K562 (cell line): ENCODE results near the gene SAPCD1. TPM values are rescaled to one million over a fixed set of nuclear protein-coding genes. Genes with fewer than 3 reads are reported as not detected.

ENCODE experiments used
- FOXJ2 ChIP-seq: fragments of 200-800 bp; sonication (Bioruptor generic); IDR thresholded peaks from 2 replicates; pipeline ENCODE4 v1.6.1; 2016; ENCODE audit warnings: missing genetic modification characterization, missing compliant biosample characterization
- HCFC1 ChIP-seq: IDR thresholded peaks from 2 replicates; pipeline ENCODE4 v1.6.1; 2012; ENCODE audit warnings: low read depth, low read length, improper control_type of control experiment
- JUN ChIP-seq, 2 experiments: sonication (generic) in 1 of 2; formaldehyde crosslinking in 1 of 2; IDR thresholded peaks; 2 replicates each; pipeline versions ENCODE4 v1.6.1 to v1.8.0; 2012 to 2022; ENCODE audit warnings: borderline replicate concordance in 2 of 2, mild to moderate bottlenecking in 2 of 2, improper control_type of control experiment in 1 of 2, low read depth in 1 of 2, low read length in 1 of 2, missing genetic modification reagents in 1 of 2
- KHSRP ChIP-seq: fragments of 450-650 bp; IDR thresholded peaks from 2 replicates; pipeline ENCODE4 v1.6.1; 2017
- LARP7 ChIP-seq: fragments of 450-650 bp; IDR thresholded peaks from 2 replicates; pipeline ENCODE4 v1.6.1; 2016
- MCM2 ChIP-seq: fragments of 450-650 bp; IDR thresholded peaks from 2 replicates; pipeline ENCODE4 v1.6.1; 2017; ENCODE audit warnings: low read depth, mild to moderate bottlenecking
- POLR2AphosphoS2 ChIP-seq: IDR thresholded peaks from 2 replicates; pipeline ENCODE4 v1.6.1; 2012; ENCODE audit warnings: low read length, improper control_type of control experiment
- SAFB ChIP-seq: fragments of 200-400 bp; formaldehyde crosslinking; IDR thresholded peaks from 2 replicates; pipeline ENCODE4 v1.6.1; 2017; ENCODE audit warnings: low read depth, low read length, borderline replicate concordance
- SMC3 ChIP-seq: conservative IDR thresholded peaks from 2 replicates; pipeline ENCODE4 v1.6.1; 2011; ENCODE audit warnings: low read depth, low read length, improper control_type of control experiment; ENCODE audit not compliant: insufficient read depth
- SRSF7 ChIP-seq: fragments of 200-400 bp; formaldehyde crosslinking; optimal IDR thresholded peaks from 2 replicates; pipeline ENCODE3; 2017; ENCODE audit warnings: mild to moderate bottlenecking, low read depth, low read length
- ZKSCAN3 ChIP-seq: fragments of 250-450 bp; sonication (Bioruptor Pico); IDR thresholded peaks from 2 replicates; pipeline ENCODE4 v1.4.0; 2020
- ZNF197 ChIP-seq: fragments of 200-800 bp; sonication (Bioruptor generic); IDR thresholded peaks from 2 replicates; pipeline ENCODE4 v1.6.1; 2016; ENCODE audit warnings: low read depth, missing genetic modification characterization, missing compliant biosample characterization
- polyA plus RNA-seq, 8 experiments: library from polyadenylated mRNA; depleted of rRNA in 4 of 8; stranded (reverse) in 5 of 8; unstranded in 3 of 8; fragments of >200 nt; fragmentation: Nextera tagmentation in 2 of 8; fragmentation: Illumina TruSeq in 1 of 8; extraction: Ambion mirVana in 2 of 8; extraction: Trizol in 1 of 8; gene quantifications; 2 replicates each; pipeline versions ENCODE4 v1.2.1 to v1.2.3, GENCODE V29; 2011 to 2014; ENCODE audit warnings: inconsistent platforms in 1 of 8, missing spikeins in 1 of 8
- total RNA-seq, 7 experiments: library from RNA; depleted of rRNA in 6 of 7; stranded (reverse); fragments of >200 nt in 6 of 7; fragmentation: Illumina TruSeq in 2 of 7; extraction: Trizol in 2 of 7; gene quantifications; 2 replicates each; pipeline versions ENCODE4 v1.2.1 to v1.2.3, GENCODE V29; 2011 to 2021; ENCODE audit warnings: low replicate concordance in 1 of 7
- TF ChIP-seq, protein P1 (sequence below), 2 experiments: fragments of 450-650 bp in 1 of 2; sonication (generic) in 1 of 2; formaldehyde crosslinking in 1 of 2; IDR thresholded peaks in 1 of 2; conservative IDR thresholded peaks in 1 of 2; 2 replicates each; pipeline versions ENCODE4 v1.6.1 to v1.8.1; 2016 to 2023; ENCODE audit warnings: mild to moderate bottlenecking in 2 of 2, moderate library complexity in 2 of 2, inconsistent platforms in 1 of 2, missing genetic modification reagents in 1 of 2
- TF ChIP-seq, protein P2 (sequence below), 2 experiments: fragments of 450-650 bp in 1 of 2; sonication (generic) in 1 of 2; formaldehyde crosslinking; conservative IDR thresholded peaks; 2 replicates each; pipeline versions ENCODE4 v1.4.0 to v1.8.1; 2020 to 2022; ENCODE audit warnings: mild to moderate bottlenecking in 1 of 2, missing genetic modification reagents in 1 of 2
- TF ChIP-seq, protein P3 (sequence below): fragments of 250-450 bp; sonication (Bioruptor Pico); IDR thresholded peaks from 2 replicates; pipeline ENCODE4 v1.5.0; 2021; ENCODE audit warnings: mild to moderate bottlenecking, moderate library complexity
- TF ChIP-seq, protein P4 (sequence below), 2 experiments: fragments of 250-450 bp in 1 of 2; fragments of 450-650 bp in 1 of 2; sonication (Bioruptor Pico) in 1 of 2; IDR thresholded peaks; 2 replicates each; pipeline versions ENCODE4 v1.6.1 to v1.8.0; 2016 to 2021; ENCODE audit warnings: mild to moderate bottlenecking in 2 of 2, moderate library complexity in 2 of 2, missing compliant biosample characterization in 1 of 2, missing genetic modification characterization in 1 of 2

SAPCD1 gene
- total and polyA plus RNA-seq, 9 of the 15 experiments (the other 6 are each of a cell fraction or from before 2014, with no cell fraction given): 2.6 to 30.2 (median 7.4) TPM

DNA sequence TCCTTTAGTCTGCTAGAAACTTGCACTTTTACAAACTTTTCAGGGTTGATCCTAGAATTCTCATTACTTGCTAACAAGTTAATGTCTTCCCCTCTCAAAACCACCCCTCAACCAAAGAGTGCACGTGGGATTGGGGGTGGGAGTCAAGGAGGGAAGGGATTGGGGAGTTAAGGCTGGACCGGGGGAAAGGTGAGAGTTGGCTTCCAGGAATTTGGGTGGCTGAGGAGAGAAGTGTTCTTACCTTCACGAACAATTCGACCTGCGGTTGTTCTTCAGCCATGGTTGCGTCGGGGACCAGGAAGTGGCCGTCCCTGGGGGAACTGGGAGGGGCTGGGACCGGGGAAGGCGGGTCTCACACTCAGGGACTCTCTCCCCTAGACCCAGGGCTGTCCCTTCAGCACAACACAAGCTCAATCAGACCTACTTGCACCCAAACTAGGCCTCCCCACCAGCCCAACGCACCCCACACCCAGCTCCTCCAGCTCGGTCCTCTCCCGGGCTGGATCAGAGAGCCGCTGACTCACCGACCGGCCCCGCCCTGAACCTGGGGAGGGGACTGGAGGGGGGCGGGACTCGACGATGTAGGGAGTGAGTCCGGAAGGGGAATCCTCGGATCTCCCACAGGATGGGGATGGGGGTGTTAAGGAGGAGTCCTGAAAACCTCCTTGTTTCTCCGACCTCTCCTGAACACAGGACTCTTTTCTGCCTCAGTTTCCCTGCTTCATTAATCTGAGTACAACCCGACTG lies 26.3 kb upstream of the SAPCD1 start, which contains the start of gene CLIC1 (continued):
- TF ChIP-seq, protein P1, sequence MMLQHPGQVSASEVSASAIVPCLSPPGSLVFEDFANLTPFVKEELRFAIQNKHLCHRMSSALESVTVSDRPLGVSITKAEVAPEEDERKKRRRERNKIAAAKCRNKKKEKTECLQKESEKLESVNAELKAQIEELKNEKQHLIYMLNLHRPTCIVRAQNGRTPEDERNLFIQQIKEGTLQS (IDR thresholded peaks at IDR 0.05): no peak
- TF ChIP-seq, protein P1 (CRISPR knock-in tag; conservative IDR thresholded peaks at IDR 0.05): peak; percentile 76
- TF ChIP-seq ZKSCAN3 (CRISPR knock-in tag) (no peak; the same call in 1 of the 2 replicates), KHSRP (0 out of 2 replicates have a peak, but pooled peaks have one; percentile 23), MCM2 (no peak; the same call in 1 of the 2 replicates), HCFC1 (peak; percentile 46; the same call in 1 of the 2 replicates), LARP7 (peak; percentile 10; the same call in 1 of the 2 replicates), ZNF197 (CRISPR knock-in tag) (no peak), SAFB (no peak), SMC3 (peak; percentile 25; the same call in 1 of the 2 replicates), POLR2AphosphoS2 (peak; percentile 96), JUN (IDR thresholded peaks at IDR 0.05; ENCODE audit: borderline replicate concordance, low read depth, low read length) (peak; percentile 97), JUN (CRISPR knock-in tag; IDR thresholded peaks at IDR 0.05; ENCODE audit: borderline replicate concordance) (no peak), SRSF7 (no peak), FOXJ2 (no peak)
- TF ChIP-seq, protein P2, sequence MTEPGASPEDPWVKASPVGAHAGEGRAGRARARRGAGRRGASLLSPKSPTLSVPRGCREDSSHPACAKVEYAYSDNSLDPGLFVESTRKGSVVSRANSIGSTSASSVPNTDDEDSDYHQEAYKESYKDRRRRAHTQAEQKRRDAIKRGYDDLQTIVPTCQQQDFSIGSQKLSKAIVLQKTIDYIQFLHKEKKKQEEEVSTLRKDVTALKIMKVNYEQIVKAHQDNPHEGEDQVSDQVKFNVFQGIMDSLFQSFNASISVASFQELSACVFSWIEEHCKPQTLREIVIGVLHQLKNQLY (CRISPR knock-in tag; conservative IDR thresholded peaks at IDR 0.05): peak in 1 of 2 experiments; percentile 76; a peak in 1 of 4 replicates
- TF ChIP-seq, protein P3, sequence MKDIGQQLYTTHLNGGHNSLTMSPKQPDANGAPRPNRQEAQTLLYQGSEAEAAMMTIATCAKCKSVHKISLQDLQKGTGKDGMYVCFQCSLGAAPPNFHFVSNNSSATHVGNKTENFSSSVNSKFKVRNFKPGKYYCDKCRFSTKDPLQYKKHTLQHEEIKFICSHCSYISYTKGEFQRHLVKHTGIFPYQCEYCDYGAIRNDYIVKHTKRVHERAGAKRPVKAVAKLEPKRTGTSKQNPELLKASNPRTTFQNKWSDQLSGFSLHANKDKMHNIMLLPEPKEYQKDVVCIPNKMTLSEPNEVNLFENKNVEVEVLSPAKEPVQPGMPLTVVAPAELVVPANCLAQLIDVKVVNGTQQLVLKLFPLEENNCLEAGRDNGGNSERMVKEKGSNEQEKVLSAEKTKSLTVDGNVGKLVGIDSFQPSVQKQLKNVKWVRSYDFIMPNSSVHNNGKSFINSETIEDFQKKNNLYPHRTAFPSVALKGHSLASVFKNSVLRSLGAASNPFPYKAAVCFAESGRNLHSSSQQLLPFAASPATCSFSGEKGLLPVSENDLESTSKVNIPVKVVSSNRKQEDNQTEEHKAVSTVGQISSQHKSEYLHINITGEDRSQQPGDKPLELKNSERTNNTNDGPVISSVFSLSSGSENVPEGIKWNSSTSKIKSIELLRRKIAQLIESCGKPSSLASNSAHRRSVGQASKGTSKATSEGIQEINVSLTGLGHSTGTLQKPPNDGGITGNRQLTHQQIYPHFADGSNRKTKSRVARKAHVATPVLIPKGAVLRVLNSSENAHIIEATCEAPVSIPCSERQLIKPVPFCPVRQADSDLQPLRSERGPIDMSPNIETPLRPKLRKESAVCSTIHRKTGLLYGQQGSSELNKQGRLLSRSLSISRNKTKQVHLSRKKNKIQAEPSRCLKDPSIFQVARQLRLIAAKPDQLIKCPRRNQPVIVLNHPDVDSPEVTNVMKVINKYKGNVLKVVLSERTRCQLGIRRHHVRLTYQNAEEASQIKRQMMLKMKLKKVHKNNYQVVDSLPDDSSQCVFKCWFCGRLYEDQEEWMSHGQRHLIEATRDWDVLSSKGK (CRISPR knock-in tag): peak; percentile 8; the same call in 1 of the 2 replicates
- TF ChIP-seq, protein P4, sequence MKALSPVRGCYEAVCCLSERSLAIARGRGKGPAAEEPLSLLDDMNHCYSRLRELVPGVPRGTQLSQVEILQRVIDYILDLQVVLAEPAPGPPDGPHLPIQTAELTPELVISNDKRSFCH (CRISPR knock-in tag; IDR thresholded peaks at IDR 0.05): no peak
- TF ChIP-seq, protein P4 (tag; IDR thresholded peaks at IDR 0.05): peak; percentile 62
